ENCODE results near the gene SCAMP1. TPM values are rescaled to one million over a fixed set of nuclear protein-coding genes. Genes with fewer than 3 reads are reported as not detected.
"Not testable (repeated sequence)": the region's sequence is repeated elsewhere in the genome, so short reads cannot be mapped to it uniquely, and the experiment has no call there.

SCAMP1 gene
- total RNA-seq, 2 experiments from 2014 or later: 13.6 to 14.8 TPM

DNA sequence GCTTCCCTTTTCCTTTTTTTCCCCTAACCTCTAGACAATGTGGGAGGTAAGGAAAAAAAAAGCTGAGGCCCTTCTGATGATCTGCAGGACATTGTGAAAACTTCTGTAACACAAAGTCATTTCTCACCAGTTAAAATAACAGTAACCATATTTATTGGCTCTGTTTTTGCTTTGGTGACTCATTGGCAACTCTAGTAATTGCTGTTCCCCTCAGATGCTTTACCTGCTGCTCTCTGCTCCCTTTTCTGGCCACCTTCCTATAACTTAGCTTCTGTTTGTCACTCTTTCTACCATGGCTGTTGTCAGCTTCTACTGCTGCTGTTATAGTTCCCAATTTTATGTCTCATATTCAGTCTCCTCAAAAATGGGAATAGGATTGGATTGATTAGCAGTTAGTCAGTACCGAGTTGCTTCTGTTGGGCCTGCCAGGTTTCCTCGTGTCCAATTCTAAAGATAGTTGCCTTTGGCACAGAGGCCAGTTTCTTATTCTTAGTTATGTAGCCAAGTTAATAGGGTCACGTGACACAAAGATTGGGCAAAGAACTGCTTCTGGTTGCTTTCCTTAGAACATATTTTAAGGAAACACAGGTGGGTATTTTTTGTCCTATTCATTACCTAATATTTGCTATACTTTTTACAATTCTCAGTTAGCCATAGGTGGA lies 16.8 kb downstream of the SCAMP1 start:
- Mint-ChIP-seq H3K4me1 (ENCODE audit: low read depth) (peaks cover 18% of the 10 kb centered on the region), H3K27ac (no peak overlapping the region), H3K27me3 (no peaks in the 10 kb centered on the region), H3K9me3 (no peaks in the 10 kb centered on the region), H3K36me3 (ENCODE audit: low read depth) (peaks cover 8% of the 10 kb centered on the region), H3K4me3 (no peak overlapping the region)
- ATAC-seq: peak; percentile 42
- intact Hi-C loops (cut with micrococcal nuclease): no loop called here
- no peak for TF ChIP-seq CTCF (IDR thresholded peaks at IDR 0.05)
- no peak for DNase-seq
- ChIA-PET CTCF (interaction anchor here (1.1 kb wide), 1 partner anchor 17 kb away, joined by 3 read pairs; the partner anchor contains the start of gene SCAMP1), POLR2A (interaction anchor here (0.6 kb wide), 1 partner anchor 234 kb away, joined by 4 read pairs; no protein-coding TSS in a partner anchor)

GRCh38 chr5:78377718-78378105 lies 17.3 kb downstream of the SCAMP1 start:
- ATAC-seq (no peak), DNase-seq (no peak)
- no peak overlapping the region for H3K4me3 Mint-ChIP-seq
- POLR2A ChIA-PET: interaction anchor here (0.6 kb wide), 1 partner anchor 233 kb away, joined by 4 read pairs; no protein-coding TSS in a partner anchor
- H3K4me1 Mint-ChIP-seq (ENCODE audit: low read depth): peaks cover 18% of the 10 kb centered on the region
- no peaks in the 10 kb centered on the region for H3K9me3 Mint-ChIP-seq
- H3K36me3 Mint-ChIP-seq (ENCODE audit: low read depth): peaks cover 8% of the 10 kb centered on the region
- intact Hi-C loops (cut with micrococcal nuclease): no loop called here
- H3K27ac Mint-ChIP-seq: no peak overlapping the region
- H3K27me3 Mint-ChIP-seq: no peaks in the 10 kb centered on the region
- no peak for TF ChIP-seq CTCF (IDR thresholded peaks at IDR 0.05)
- CTCF ChIA-PET: interaction anchor here (0.6 kb wide), 1 partner anchor 39 kb away, joined by 3 read pairs; no protein-coding TSS in a partner anchor

DNA sequence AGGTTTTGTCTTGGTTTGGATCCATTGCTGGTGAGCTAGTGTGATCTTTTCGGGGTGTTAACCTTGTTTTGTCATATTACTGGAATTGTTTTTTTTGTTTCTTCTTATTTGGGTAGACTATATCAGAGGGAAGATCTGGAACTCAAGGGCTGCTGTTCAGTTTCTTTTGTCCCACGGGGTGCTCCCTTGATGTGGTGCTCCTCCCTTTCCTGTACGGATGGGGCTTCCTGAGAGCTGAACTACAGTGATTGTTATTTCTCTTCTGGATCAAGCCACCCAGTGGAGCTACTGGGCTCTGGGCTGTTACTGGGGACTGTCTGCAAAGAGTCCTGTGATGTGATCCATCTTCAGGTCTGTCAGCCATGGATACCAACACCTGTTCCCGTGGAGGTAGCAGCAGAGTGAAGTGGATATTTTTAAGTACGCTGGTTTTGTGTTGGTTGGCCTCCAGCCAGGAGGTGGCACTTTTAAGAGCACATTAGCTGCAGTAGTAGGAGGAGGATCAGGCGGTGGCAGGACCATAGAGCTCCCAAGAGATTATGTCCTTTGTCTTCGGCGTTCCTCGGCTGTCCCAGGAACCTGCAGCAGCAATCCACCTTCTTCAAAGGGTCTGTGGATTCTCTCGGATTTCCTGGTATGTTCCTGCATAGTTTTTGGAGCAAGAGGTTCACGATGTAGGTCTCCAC lies 27.2 kb downstream of the SCAMP1 start:
- no peak overlapping the region for H3K4me3 Mint-ChIP-seq
- peaks cover 33% of the 10 kb centered on the region for H3K9me3 Mint-ChIP-seq
- ChIA-PET POLR2A (no interaction called here), CTCF (no interaction called here)
- no peak overlapping the region for H3K27ac Mint-ChIP-seq
- H3K36me3 Mint-ChIP-seq (ENCODE audit: low read depth): peaks cover 48% of the 10 kb centered on the region
- intact Hi-C loops (cut with micrococcal nuclease): no loop called here
- DNase-seq (no peak), ATAC-seq (no peak)
- TF ChIP-seq CTCF (IDR thresholded peaks at IDR 0.05): no peak
- peaks cover 24% of the 10 kb centered on the region for H3K4me1 Mint-ChIP-seq (ENCODE audit: low read depth)
- no peaks in the 10 kb centered on the region for H3K27me3 Mint-ChIP-seq

- intact Hi-C loops (cut with micrococcal nuclease); DNase-seq; H3K27ac Mint-ChIP-seq; H3K4me3 Mint-ChIP-seq; H3K4me1 Mint-ChIP-seq (ENCODE audit: low read depth); ATAC-seq; H3K9me3 Mint-ChIP-seq; POLR2A ChIA-PET; CTCF ChIA-PET; H3K27me3 Mint-ChIP-seq: not testable (repeated sequence)
- H3K36me3 Mint-ChIP-seq (ENCODE audit: low read depth): peaks cover 33% of the 10 kb centered on the region
These were observed 30.9 kb downstream of the SCAMP1 start for GRCh38 chr5:78391357-78391756.

GRCh38 chr5:78397831-78398230 lies 37.4 kb downstream of the SCAMP1 start:
- no peak for ATAC-seq
- intact Hi-C loops (cut with micrococcal nuclease): no loop called here

More at GRCh38 chr5:78397831-78398230, 37.4 kb downstream of the SCAMP1 start:
- ChIA-PET POLR2A (no interaction called here), CTCF (no interaction called here)
- no peak overlapping the region for H3K27ac Mint-ChIP-seq
- H3K4me3 Mint-ChIP-seq: no peak overlapping the region
- DNase-seq: no peak
- no peaks in the 10 kb centered on the region for H3K27me3 Mint-ChIP-seq
- no peak for TF ChIP-seq CTCF (IDR thresholded peaks at IDR 0.05)
- peaks cover 2% of the 10 kb centered on the region for H3K9me3 Mint-ChIP-seq
- H3K36me3 Mint-ChIP-seq (ENCODE audit: low read depth): peaks cover 22% of the 10 kb centered on the region
- H3K4me1 Mint-ChIP-seq (ENCODE audit: low read depth): peaks cover 12% of the 10 kb centered on the region

Measured in activated CD8-positive, alpha-beta T cell treated with anti-CD3 and anti-CD28 coated beads for 36 hours (primary cell).